Thoracic aorta (tissue), 2 donors: ENCODE measurements around the gene RSAD1. TPM values are rescaled to one million over a fixed set of nuclear protein-coding genes. Genes with fewer than 3 reads are reported as not detected.
A peak's percentile ranks its signal among the peaks of the same experiment; 100 is the strongest.

ENCODE experiments used
- ATAC-seq: fragments of 150-250 bp; one replicate; pipeline ENCODE4 v1.8.0; 2017; ENCODE audit warnings: low read depth; ENCODE audit not compliant: insufficient number of reproducible peaks, low FRiP score
- DNase-seq: peaks from one replicate; pipeline ENCODE4 v3.0.0-alpha.2; 2020; ENCODE audit warnings: low spot score
- H3K27ac ChIP-seq, 2 donors: fragments of 200-600 bp; sonication (generic); 1 replicate in 1 of 2; 2 replicates in 1 of 2; pipeline ENCODE4 v1.5.1; 2016; ENCODE audit warnings: mild to moderate bottlenecking in 2 of 2, moderate library complexity in 2 of 2
- H3K27me3 ChIP-seq: fragments of 200-600 bp; sonication (generic); replicated peaks from 2 replicates; pipeline ENCODE4 v1.6.0; 2016; ENCODE audit warnings: mild to moderate bottlenecking; ENCODE audit not compliant: insufficient read depth
- H3K36me3 ChIP-seq: fragments of 200-600 bp; sonication (generic); one replicate; pipeline ENCODE4 v1.5.1; 2016
- H3K4me1 ChIP-seq, 2 donors: fragments of 200-600 bp; sonication (generic); 1 replicate in 1 of 2; 2 replicates in 1 of 2; pipeline versions ENCODE4 v1.5.1 to v1.6.0; 2016; ENCODE audit warnings: low read depth in 2 of 2, mild to moderate bottlenecking in 1 of 2; ENCODE audit not compliant: control insufficient read depth in 1 of 2
- H3K4me3 ChIP-seq: fragments of 200-600 bp; sonication (generic); 2 replicates; pipeline ENCODE4 v1.5.1; 2016; ENCODE audit warnings: mild to moderate bottlenecking
- H3K9me3 ChIP-seq: fragments of 200-600 bp; sonication (generic); 2 replicates; pipeline ENCODE4 v1.5.1; 2016
- total RNA-seq, 2 donors: library from RNA; depleted of rRNA; stranded (reverse); fragments of >200 nt; gene quantifications; one replicate each; pipeline versions ENCODE4 v1.1.0 to v1.2.3, GENCODE V29; 2016
- TF ChIP-seq, protein P1 (sequence below): fragments of 200-600 bp; sonication (generic); IDR thresholded peaks from one replicate; pipeline ENCODE4 v1.5.1; 2019; ENCODE audit warnings: antibody characterized with exemption

The RSAD1 gene
- total RNA-seq, 2 donors from 2014 or later: 21.4 to 35.3 TPM

DNA sequence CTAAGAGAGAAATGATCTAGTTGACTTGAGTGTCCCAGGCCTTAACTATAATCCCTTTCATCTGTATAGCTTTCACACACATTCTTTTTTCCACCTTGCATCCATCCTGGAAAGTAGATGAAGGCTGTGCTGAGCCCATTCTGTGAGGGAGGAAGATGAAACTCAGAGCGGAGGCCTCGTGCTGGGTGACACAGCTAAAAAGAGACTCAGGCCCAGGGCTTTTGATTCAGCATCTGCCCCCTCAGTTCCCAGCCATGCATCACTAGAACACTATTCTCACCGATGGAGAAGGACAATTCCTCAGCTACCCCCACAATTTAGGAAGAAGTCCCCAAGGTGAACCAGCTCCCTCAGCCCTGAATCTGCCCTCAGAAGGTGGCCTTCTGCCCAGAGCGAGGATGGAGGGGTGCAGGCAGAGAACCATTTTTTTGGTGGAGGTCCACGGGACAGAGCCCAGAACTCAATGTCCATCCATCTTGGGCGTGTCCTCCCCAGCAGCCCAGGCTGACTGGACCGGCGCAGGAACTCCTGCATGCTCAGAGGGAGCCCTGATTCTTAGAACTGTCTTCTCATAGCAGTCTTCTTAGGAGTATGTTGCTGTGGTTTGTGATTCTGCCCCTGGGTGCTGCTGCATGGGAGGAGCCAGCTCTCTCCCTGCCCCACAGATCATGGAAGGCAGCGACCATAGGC lies 23.8 kb downstream of the RSAD1 start:
- TF ChIP-seq, protein P1, sequence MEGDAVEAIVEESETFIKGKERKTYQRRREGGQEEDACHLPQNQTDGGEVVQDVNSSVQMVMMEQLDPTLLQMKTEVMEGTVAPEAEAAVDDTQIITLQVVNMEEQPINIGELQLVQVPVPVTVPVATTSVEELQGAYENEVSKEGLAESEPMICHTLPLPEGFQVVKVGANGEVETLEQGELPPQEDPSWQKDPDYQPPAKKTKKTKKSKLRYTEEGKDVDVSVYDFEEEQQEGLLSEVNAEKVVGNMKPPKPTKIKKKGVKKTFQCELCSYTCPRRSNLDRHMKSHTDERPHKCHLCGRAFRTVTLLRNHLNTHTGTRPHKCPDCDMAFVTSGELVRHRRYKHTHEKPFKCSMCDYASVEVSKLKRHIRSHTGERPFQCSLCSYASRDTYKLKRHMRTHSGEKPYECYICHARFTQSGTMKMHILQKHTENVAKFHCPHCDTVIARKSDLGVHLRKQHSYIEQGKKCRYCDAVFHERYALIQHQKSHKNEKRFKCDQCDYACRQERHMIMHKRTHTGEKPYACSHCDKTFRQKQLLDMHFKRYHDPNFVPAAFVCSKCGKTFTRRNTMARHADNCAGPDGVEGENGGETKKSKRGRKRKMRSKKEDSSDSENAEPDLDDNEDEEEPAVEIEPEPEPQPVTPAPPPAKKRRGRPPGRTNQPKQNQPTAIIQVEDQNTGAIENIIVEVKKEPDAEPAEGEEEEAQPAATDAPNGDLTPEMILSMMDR: no peak
- Histone ChIP-seq H3K27me3 (no peaks in the 10 kb centered on the region), H3K9me3 (no peaks in the 10 kb centered on the region), H3K27ac (no peak overlapping the region), H3K4me1 (peaks cover 0 to under 1% of the 10 kb centered on the region in 2 donors), H3K4me3 (no peak overlapping the region), H3K36me3 (no peaks in the 10 kb centered on the region)
- DNase-seq (no peak), ATAC-seq (no peak)

DNA sequence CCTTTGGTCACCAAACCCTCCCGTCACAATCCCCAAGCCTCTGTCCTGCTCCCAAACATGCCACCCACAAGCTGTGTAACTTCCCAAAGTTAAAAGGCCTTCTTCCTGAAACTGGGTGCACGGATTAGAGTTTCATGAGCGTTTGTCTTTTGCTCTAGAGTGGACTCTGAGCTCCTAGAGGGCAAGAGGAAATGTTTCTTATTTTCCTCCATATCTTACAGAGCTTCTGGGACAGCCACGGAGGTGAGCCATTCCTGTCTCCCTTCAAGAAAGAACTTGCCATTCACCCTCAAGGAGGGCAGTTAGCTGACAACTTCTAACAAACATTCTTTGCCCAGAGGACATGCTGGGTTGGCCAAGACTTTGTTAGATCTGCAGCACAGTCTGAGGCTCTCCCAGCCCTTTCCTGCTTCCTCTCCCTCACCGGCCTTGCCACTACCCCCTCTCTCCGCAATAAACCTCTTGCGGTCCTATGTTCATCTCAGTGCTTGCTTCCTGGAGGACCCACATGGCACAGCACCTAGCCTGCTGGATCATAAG lies 27.0 kb downstream of the RSAD1 start:
- no peak overlapping the region for H3K27ac ChIP-seq
- DNase-seq (no peak), ATAC-seq (no peak)
- TF ChIP-seq, protein P1: no peak
- peaks cover 6 to 14% of the 10 kb centered on the region in 2 donors for H3K4me1 ChIP-seq
- no peaks in the 10 kb centered on the region for H3K9me3 ChIP-seq
- H3K36me3 ChIP-seq: no peaks in the 10 kb centered on the region
- no peak overlapping the region for H3K4me3 ChIP-seq
- no peaks in the 10 kb centered on the region for H3K27me3 ChIP-seq

DNA sequence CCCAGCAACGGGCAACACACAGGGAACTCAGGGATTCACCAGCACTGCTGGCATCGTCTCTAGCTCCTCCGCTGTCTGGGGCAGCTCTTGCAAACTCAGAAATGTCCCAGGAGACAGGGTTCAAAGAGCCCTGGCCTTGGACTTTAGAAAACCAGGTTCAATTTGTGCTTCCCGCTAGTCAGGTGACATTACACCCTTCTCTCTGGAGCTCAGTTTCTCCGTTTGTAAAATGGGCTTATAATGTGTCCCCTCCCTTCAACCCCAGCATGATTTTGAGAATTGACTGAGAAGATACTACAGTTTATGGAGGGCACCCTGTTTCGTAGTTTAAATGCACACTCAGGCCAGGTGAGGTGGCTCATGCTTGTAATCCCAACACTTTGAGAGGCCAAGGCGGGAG lies 27.6 kb downstream of the RSAD1 start:
- DNase-seq (no peak), ATAC-seq (no peak)
- no peak overlapping the region for H3K27ac ChIP-seq
- no peak overlapping the region for H3K4me3 ChIP-seq
- H3K4me1 ChIP-seq: peaks cover 6 to 14% of the 10 kb centered on the region in 2 donors
- no peaks in the 10 kb centered on the region for H3K27me3 ChIP-seq
- TF ChIP-seq, protein P1: no peak
- no peaks in the 10 kb centered on the region for H3K9me3 ChIP-seq
- no peaks in the 10 kb centered on the region for H3K36me3 ChIP-seq

DNA sequence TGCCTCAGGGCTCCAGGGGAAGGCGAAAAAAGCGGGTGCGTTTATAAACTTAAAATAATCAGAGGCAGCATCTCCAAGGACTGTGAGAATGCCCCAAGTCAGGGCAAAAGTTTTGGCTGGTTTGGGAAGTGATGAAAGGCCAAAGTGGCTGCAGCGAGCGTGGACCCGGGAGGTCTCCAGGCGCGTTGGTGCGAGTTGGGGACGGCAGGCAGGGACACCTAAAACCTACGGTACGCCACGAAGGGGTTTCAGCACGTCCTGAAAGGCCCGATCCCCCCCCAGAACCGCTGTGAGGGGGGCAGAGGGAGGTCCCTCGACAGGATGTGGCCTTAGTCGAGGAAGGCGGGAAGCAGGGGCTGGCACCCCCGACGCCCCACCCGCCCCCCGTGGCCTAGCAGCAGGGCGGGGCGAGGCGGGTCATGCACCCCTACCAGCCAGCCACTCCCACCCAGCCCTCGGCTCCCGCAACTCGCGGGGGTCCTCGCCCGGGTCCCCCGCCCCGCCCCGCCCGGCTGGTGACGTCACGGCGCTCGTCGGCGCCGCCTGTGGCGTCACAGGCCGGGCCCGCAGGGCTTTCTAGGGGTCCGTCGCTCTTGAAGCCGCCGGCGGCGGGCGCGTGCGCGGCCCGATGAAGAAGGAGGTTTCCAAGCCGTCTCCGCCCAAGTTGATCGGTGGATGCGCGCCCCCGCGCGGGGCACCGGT lies 29.4 kb downstream of the RSAD1 start, which contains the start of gene MYCBPAP:
MYCBPAP (plus strand) TSS at position 569 of the 702 bp plus-strand sequence. CDS start 236 bp downstream, outside the sequence.
- no peaks in the 10 kb centered on the region for H3K9me3 ChIP-seq
- no peaks in the 10 kb centered on the region for H3K27me3 ChIP-seq
- no peaks in the 10 kb centered on the region for H3K36me3 ChIP-seq
- TF ChIP-seq, protein P1: peak; percentile 26
- ATAC-seq (peak; percentile 53), DNase-seq (peak; percentile 43)
- H3K4me3 ChIP-seq: peak within 1 kb of the TSS; percentile 76
- peak within 1 kb of the TSS; percentile 53 to 61 for H3K27ac ChIP-seq
- H3K4me1 ChIP-seq: peaks cover 6 to 14% of the 10 kb centered on the region in 2 donors
